Measurements from ENCODE around the gene CRX.

DNA sequence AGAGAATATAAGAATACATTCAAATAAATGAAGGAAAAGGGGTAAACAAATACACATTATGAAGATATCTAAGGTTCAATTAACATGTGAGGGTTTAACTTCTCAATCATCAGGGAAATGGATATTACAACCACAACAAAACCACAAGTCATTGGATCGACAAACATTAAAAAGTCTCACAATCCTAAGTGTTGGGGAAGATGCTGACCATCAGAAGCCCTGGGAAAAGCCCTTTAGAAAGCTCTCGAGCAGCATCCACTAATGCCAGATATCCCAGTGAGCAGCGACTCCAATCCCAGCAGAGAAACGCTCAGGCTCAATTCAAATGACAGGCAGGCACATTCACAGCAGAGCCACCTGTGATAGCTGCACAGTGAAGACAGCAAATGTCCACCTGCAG lies 20.5 kb upstream of the CRX start:
- TF ChIP-seq, protein P1, sequence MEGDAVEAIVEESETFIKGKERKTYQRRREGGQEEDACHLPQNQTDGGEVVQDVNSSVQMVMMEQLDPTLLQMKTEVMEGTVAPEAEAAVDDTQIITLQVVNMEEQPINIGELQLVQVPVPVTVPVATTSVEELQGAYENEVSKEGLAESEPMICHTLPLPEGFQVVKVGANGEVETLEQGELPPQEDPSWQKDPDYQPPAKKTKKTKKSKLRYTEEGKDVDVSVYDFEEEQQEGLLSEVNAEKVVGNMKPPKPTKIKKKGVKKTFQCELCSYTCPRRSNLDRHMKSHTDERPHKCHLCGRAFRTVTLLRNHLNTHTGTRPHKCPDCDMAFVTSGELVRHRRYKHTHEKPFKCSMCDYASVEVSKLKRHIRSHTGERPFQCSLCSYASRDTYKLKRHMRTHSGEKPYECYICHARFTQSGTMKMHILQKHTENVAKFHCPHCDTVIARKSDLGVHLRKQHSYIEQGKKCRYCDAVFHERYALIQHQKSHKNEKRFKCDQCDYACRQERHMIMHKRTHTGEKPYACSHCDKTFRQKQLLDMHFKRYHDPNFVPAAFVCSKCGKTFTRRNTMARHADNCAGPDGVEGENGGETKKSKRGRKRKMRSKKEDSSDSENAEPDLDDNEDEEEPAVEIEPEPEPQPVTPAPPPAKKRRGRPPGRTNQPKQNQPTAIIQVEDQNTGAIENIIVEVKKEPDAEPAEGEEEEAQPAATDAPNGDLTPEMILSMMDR (IDR thresholded peaks at IDR 0.05): no peak
- no peak for TF ChIP-seq POLR2A (IDR thresholded peaks at IDR 0.05)

Measured in prostate gland (tissue), 2 donors.